K562 (cell line): Measurements from ENCODE around the gene CDC14A. TPM values are rescaled to one million over a fixed set of nuclear protein-coding genes. Genes with fewer than 3 reads are reported as not detected.

ENCODE experiments used
- CHD4 ChIP-seq: fragments of 200-600 bp; sonication (generic); IDR thresholded peaks from 3 replicates; pipeline ENCODE4 v1.6.1; 2012; ENCODE audit warnings: low read depth, mild to moderate bottlenecking, mixed read lengths, low read length, inconsistent platforms; ENCODE audit not compliant: insufficient read depth, insufficient replicate concordance, poor library complexity, severe bottlenecking
- DPF2 ChIP-seq: fragments of 450-650 bp; IDR thresholded peaks from 2 replicates; pipeline ENCODE4 v1.6.1; 2016
- HDAC8 ChIP-seq: fragments of 450-650 bp; IDR thresholded peaks from 2 replicates; pipeline ENCODE4 v1.6.1; 2016; ENCODE audit warnings: mild to moderate bottlenecking, missing genetic modification characterization, moderate library complexity, missing compliant biosample characterization
- HLTF ChIP-seq: fragments of 450-650 bp; IDR thresholded peaks from 2 replicates; pipeline ENCODE4 v1.6.1; 2016
- MEIS2 ChIP-seq: fragments of 450-650 bp; IDR thresholded peaks from 2 replicates; pipeline ENCODE4 v1.6.1; 2014; ENCODE audit warnings: mild to moderate bottlenecking; ENCODE audit not compliant: partially characterized antibody
- SRF ChIP-seq, 2 experiments: fragments of 250-450, 450-650 bp in 1 of 2; sonication (Bioruptor Pico) in 1 of 2; sonication (generic) in 1 of 2; formaldehyde crosslinking; IDR thresholded peaks; 2 replicates each; pipeline versions ENCODE4 v1.5.0 to v1.5.1; 2020 to 2022; ENCODE audit warnings: mild to moderate bottlenecking in 1 of 2, missing genetic modification reagents in 1 of 2
- ZBTB40 ChIP-seq, 2 experiments: fragments of 450-650 bp in 1 of 2; sonication (generic) in 1 of 2; formaldehyde crosslinking in 1 of 2; IDR thresholded peaks; 2 replicates each; pipeline versions ENCODE4 v1.7.1 to v1.9.0; 2016 to 2022; ENCODE audit warnings: inconsistent platforms in 1 of 2, mild to moderate bottlenecking in 1 of 2, missing genetic modification reagents in 1 of 2
- polyA plus RNA-seq, 8 experiments: library from polyadenylated mRNA; depleted of rRNA in 4 of 8; stranded (reverse) in 5 of 8; unstranded in 3 of 8; fragments of >200 nt; fragmentation: Nextera tagmentation in 2 of 8; fragmentation: Illumina TruSeq in 1 of 8; extraction: Ambion mirVana in 2 of 8; extraction: Trizol in 1 of 8; gene quantifications; 2 replicates each; pipeline versions ENCODE4 v1.2.1 to v1.2.3, GENCODE V29; 2011 to 2014; ENCODE audit warnings: inconsistent platforms in 1 of 8, missing spikeins in 1 of 8
- total RNA-seq, 7 experiments: library from RNA; depleted of rRNA in 6 of 7; stranded (reverse); fragments of >200 nt in 6 of 7; fragmentation: Illumina TruSeq in 2 of 7; extraction: Trizol in 2 of 7; gene quantifications; 2 replicates each; pipeline versions ENCODE4 v1.2.1 to v1.2.3, GENCODE V29; 2011 to 2021; ENCODE audit warnings: low replicate concordance in 1 of 7
- TF ChIP-seq, protein P1 (sequence below): sonication (generic); formaldehyde crosslinking; IDR thresholded peaks from 2 replicates; pipeline ENCODE4 v1.8.0; 2022; ENCODE audit warnings: missing genetic modification reagents, mild to moderate bottlenecking, borderline replicate concordance
- TF ChIP-seq, protein P2 (sequence below): fragments of 450-650 bp; IDR thresholded peaks from one replicate; pipeline ENCODE4 v1.6.1; 2018; ENCODE audit warnings: mild to moderate bottlenecking, moderate library complexity; ENCODE audit not compliant: partially characterized antibody
- TF ChIP-seq, protein P3 (sequence below), 2 experiments: IDR thresholded peaks in 1 of 2; conservative IDR thresholded peaks in 1 of 2; 2 replicates each; pipeline ENCODE4 v1.6.1; 2016; ENCODE audit warnings: low read depth in 2 of 2, mild to moderate bottlenecking in 1 of 2, missing compliant biosample characterization in 1 of 2, missing genetic modification characterization in 1 of 2, moderate library complexity in 1 of 2

The CDC14A gene
- total and polyA plus RNA-seq, 9 of the 15 experiments (the other 6 are each of a cell fraction or from before 2014, with no cell fraction given) = 17.0 to 74.3 (median 33.4) TPM

- no peak for TF ChIP-seq ZBTB40 (IDR thresholded peaks at IDR 0.05)
- TF ChIP-seq ZBTB40 (CRISPR knock-in tag; IDR thresholded peaks at IDR 0.05) = no peak
- no peak for TF ChIP-seq HLTF
- TF ChIP-seq, protein P1, sequence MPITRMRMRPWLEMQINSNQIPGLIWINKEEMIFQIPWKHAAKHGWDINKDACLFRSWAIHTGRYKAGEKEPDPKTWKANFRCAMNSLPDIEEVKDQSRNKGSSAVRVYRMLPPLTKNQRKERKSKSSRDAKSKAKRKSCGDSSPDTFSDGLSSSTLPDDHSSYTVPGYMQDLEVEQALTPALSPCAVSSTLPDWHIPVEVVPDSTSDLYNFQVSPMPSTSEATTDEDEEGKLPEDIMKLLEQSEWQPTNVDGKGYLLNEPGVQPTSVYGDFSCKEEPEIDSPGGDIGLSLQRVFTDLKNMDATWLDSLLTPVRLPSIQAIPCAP (CRISPR knock-in tag) = no peak
- TF ChIP-seq, protein P2, sequence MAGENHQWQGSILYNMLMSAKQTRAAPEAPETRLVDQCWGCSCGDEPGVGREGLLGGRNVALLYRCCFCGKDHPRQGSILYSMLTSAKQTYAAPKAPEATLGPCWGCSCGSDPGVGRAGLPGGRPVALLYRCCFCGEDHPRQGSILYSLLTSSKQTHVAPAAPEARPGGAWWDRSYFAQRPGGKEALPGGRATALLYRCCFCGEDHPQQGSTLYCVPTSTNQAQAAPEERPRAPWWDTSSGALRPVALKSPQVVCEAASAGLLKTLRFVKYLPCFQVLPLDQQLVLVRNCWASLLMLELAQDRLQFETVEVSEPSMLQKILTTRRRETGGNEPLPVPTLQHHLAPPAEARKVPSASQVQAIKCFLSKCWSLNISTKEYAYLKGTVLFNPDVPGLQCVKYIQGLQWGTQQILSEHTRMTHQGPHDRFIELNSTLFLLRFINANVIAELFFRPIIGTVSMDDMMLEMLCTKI = no peak
- TF ChIP-seq, protein P3, sequence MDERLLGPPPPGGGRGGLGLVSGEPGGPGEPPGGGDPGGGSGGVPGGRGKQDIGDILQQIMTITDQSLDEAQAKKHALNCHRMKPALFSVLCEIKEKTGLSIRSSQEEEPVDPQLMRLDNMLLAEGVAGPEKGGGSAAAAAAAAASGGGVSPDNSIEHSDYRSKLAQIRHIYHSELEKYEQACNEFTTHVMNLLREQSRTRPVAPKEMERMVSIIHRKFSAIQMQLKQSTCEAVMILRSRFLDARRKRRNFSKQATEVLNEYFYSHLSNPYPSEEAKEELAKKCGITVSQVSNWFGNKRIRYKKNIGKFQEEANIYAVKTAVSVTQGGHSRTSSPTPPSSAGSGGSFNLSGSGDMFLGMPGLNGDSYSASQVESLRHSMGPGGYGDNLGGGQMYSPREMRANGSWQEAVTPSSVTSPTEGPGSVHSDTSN (CRISPR knock-in tag; IDR thresholded peaks at IDR 0.05; ENCODE audit: low read depth) = no peak
- TF ChIP-seq, protein P3 (tag; conservative IDR thresholded peaks at IDR 0.05; ENCODE audit: low read depth) = peak; percentile 82
- 0 out of 2 replicates have a peak, but pooled peaks have one; percentile 40 for TF ChIP-seq DPF2
- 0 out of 2 replicates have a peak, but pooled peaks have one; percentile 16 for TF ChIP-seq HDAC8 (tag)
- TF ChIP-seq SRF (CRISPR knock-in tag; IDR thresholded peaks at IDR 0.05) = 0 out of 4 replicates have a peak, but pooled peaks of 1 of the 2 experiments have one; percentile 63
- TF ChIP-seq MEIS2 = peak; percentile 95
- TF ChIP-seq CHD4 = no peak
These were observed 26.6 kb upstream of the CDC14A start (continued) for GRCh38 chr1:100325415-100326324.
